ENCODE data around the gene C3orf33.

- TF ChIP-seq POU6F1 (CRISPR knock-in tag; IDR thresholded peaks at IDR 0.05; ENCODE audit: borderline replicate concordance, low read depth) (no peak), ZNF8 (CRISPR knock-in tag; IDR thresholded peaks at IDR 0.05) (no peak), ZFP3 (CRISPR knock-in tag; IDR thresholded peaks at IDR 0.05) (no peak), RARB (CRISPR knock-in tag; IDR thresholded peaks at IDR 0.05) (no peak), BACH2 (CRISPR knock-in tag; IDR thresholded peaks at IDR 0.05; ENCODE audit: borderline replicate concordance) (no peak)
Observed at GRCh38 chr3:155782390-155782953, 23.6 kb downstream of the C3orf33 start.
